Measurements from ENCODE around the gene ZNF648. TPM values are rescaled to one million over a fixed set of nuclear protein-coding genes. Genes with fewer than 3 reads are reported as not detected.
"Not testable (repeated sequence)": the region's sequence is repeated elsewhere in the genome, so short reads cannot be mapped to it uniquely, and the experiment has no call there.

The ZNF648 gene
- polyA plus RNA-seq, 1 donor, result 0.04 TPM

GRCh38 chr1:182054698-182055326, 6.7 kb downstream of the ZNF648 start:
- Histone ChIP-seq H3K4me3 (ENCODE audit: low read length) (no peak overlapping the region), H3K27ac (ENCODE audit: low read length) (no peak overlapping the region), H3K4me1 (ENCODE audit: control insufficient read depth, insufficient read depth, low read length) (no peaks in the 10 kb centered on the region), H3K36me3 (ENCODE audit: control insufficient read depth, insufficient read depth, low read length) (no peaks in the 10 kb centered on the region), H3K27me3 (ENCODE audit: control insufficient read depth, insufficient read depth, low read length) (peaks cover 26% of the 10 kb centered on the region), H3K9me3 (ENCODE audit: control insufficient read depth, low read depth, low read length) (peaks cover 9% of the 10 kb centered on the region)
- WGBS (ENCODE audit: insufficient coverage, low lambda C conversion rate), result no CpG with 5 or more reads among the region's 4 CpGs
- DNase-seq, result no peak

- DNase-seq, result no peak
- peaks cover 15% of the 10 kb centered on the region for H3K27me3 ChIP-seq (ENCODE audit: control insufficient read depth, insufficient read depth, low read length)
- H3K4me1 ChIP-seq (ENCODE audit: control insufficient read depth, insufficient read depth, low read length), result no peaks in the 10 kb centered on the region
- H3K4me3 ChIP-seq (ENCODE audit: low read length), result no peak overlapping the region
- no peak overlapping the region for H3K27ac ChIP-seq (ENCODE audit: low read length)
- H3K9me3 ChIP-seq (ENCODE audit: control insufficient read depth, low read depth, low read length), result peaks cover 9% of the 10 kb centered on the region
- no peaks in the 10 kb centered on the region for H3K36me3 ChIP-seq (ENCODE audit: control insufficient read depth, insufficient read depth, low read length)
- 100% methylated on average over 1 of the region's 2 CpGs for WGBS (ENCODE audit: insufficient coverage, low lambda C conversion rate)
These were observed 9.2 kb downstream of the ZNF648 start for GRCh38 chr1:182052355-182052754.

- Histone ChIP-seq H3K27ac (ENCODE audit: low read length) (no peak overlapping the region), H3K4me3 (ENCODE audit: low read length) (no peak overlapping the region), H3K36me3 (ENCODE audit: control insufficient read depth, insufficient read depth, low read length) (no peaks in the 10 kb centered on the region), H3K9me3 (ENCODE audit: control insufficient read depth, low read depth, low read length) (peaks cover 5% of the 10 kb centered on the region), H3K4me1 (ENCODE audit: control insufficient read depth, insufficient read depth, low read length) (no peaks in the 10 kb centered on the region), H3K27me3 (ENCODE audit: control insufficient read depth, insufficient read depth, low read length) (peaks cover 11% of the 10 kb centered on the region)
- no peak for DNase-seq
- WGBS (ENCODE audit: insufficient coverage, low lambda C conversion rate), result no CpG with 5 or more reads among the region's 1 CpG
These were observed 9.6 kb downstream of the ZNF648 start for GRCh38 chr1:182051938-182052337.

- Histone ChIP-seq H3K27ac (ENCODE audit: low read length) (no peak overlapping the region), H3K36me3 (ENCODE audit: control insufficient read depth, insufficient read depth, low read length) (no peaks in the 10 kb centered on the region), H3K27me3 (ENCODE audit: control insufficient read depth, insufficient read depth, low read length) (no peaks in the 10 kb centered on the region), H3K4me3 (ENCODE audit: low read length) (no peak overlapping the region), H3K9me3 (ENCODE audit: control insufficient read depth, low read depth, low read length) (no peaks in the 10 kb centered on the region), H3K4me1 (ENCODE audit: control insufficient read depth, insufficient read depth, low read length) (no peaks in the 10 kb centered on the region)
- 38% methylated on average over 1 of the region's 4 CpGs for WGBS (ENCODE audit: insufficient coverage, low lambda C conversion rate)
- DNase-seq, result no peak
These were observed 10.7 kb downstream of the ZNF648 start for GRCh38 chr1:182050481-182051448.

GRCh38 chr1:182048562-182048961, 12.9 kb downstream of the ZNF648 start:
- DNase-seq, result no peak

GRCh38 chr1:182046763-182047162, 14.7 kb downstream of the ZNF648 start:
- no peaks in the 10 kb centered on the region for H3K27me3 ChIP-seq (ENCODE audit: control insufficient read depth, insufficient read depth, low read length)
- H3K9me3 ChIP-seq (ENCODE audit: control insufficient read depth, low read depth, low read length), result no peaks in the 10 kb centered on the region
- no peaks in the 10 kb centered on the region for H3K4me1 ChIP-seq (ENCODE audit: control insufficient read depth, insufficient read depth, low read length)
- H3K36me3 ChIP-seq (ENCODE audit: control insufficient read depth, insufficient read depth, low read length), result no peaks in the 10 kb centered on the region
- no peak overlapping the region for H3K4me3 ChIP-seq (ENCODE audit: low read length)
- H3K27ac ChIP-seq (ENCODE audit: low read length), result no peak overlapping the region
- DNase-seq, result no peak

More at GRCh38 chr1:182048562-182048961, 12.9 kb downstream of the ZNF648 start:
- Histone ChIP-seq H3K36me3 (ENCODE audit: control insufficient read depth, insufficient read depth, low read length) (no peaks in the 10 kb centered on the region), H3K27me3 (ENCODE audit: control insufficient read depth, insufficient read depth, low read length) (no peaks in the 10 kb centered on the region), H3K9me3 (ENCODE audit: control insufficient read depth, low read depth, low read length) (no peaks in the 10 kb centered on the region), H3K4me1 (ENCODE audit: control insufficient read depth, insufficient read depth, low read length) (no peaks in the 10 kb centered on the region), H3K4me3 (ENCODE audit: low read length) (no peak overlapping the region), H3K27ac (ENCODE audit: low read length) (no peak overlapping the region)
- no CpG with 5 or more reads among the region's 2 CpGs for WGBS (ENCODE audit: insufficient coverage, low lambda C conversion rate)

GRCh38 chr1:182045481-182045880, 16.0 kb downstream of the ZNF648 start:
- DNase-seq; H3K4me1 ChIP-seq (ENCODE audit: control insufficient read depth, insufficient read depth, low read length); H3K27me3 ChIP-seq (ENCODE audit: control insufficient read depth, insufficient read depth, low read length); H3K36me3 ChIP-seq (ENCODE audit: control insufficient read depth, insufficient read depth, low read length); H3K27ac ChIP-seq (ENCODE audit: low read length); H3K4me3 ChIP-seq (ENCODE audit: low read length); H3K9me3 ChIP-seq (ENCODE audit: control insufficient read depth, low read depth, low read length): not testable (repeated sequence)
- WGBS (ENCODE audit: insufficient coverage, low lambda C conversion rate), result 80% methylated on average over 1 of the region's 8 CpGs

- H3K36me3 ChIP-seq (ENCODE audit: control insufficient read depth, insufficient read depth, low read length), result no peaks in the 10 kb centered on the region
- H3K4me3 ChIP-seq (ENCODE audit: low read length), result no peak overlapping the region
- no peak for DNase-seq
- WGBS (ENCODE audit: insufficient coverage, low lambda C conversion rate), result 100% methylated on average over 2 of the region's 3 CpGs
- no peak overlapping the region for H3K27ac ChIP-seq (ENCODE audit: low read length)
- H3K27me3 ChIP-seq (ENCODE audit: control insufficient read depth, insufficient read depth, low read length), result no peaks in the 10 kb centered on the region
- H3K9me3 ChIP-seq (ENCODE audit: control insufficient read depth, low read depth, low read length), result no peaks in the 10 kb centered on the region
- H3K4me1 ChIP-seq (ENCODE audit: control insufficient read depth, insufficient read depth, low read length), result no peaks in the 10 kb centered on the region
These were observed 19.9 kb downstream of the ZNF648 start for GRCh38 chr1:182041615-182042014.

GRCh38 chr1:182038220-182038619, 23.3 kb downstream of the ZNF648 start:
- Histone ChIP-seq H3K9me3 (ENCODE audit: control insufficient read depth, low read depth, low read length) (no peaks in the 10 kb centered on the region), H3K27me3 (ENCODE audit: control insufficient read depth, insufficient read depth, low read length) (no peaks in the 10 kb centered on the region), H3K4me3 (ENCODE audit: low read length) (no peak overlapping the region), H3K36me3 (ENCODE audit: control insufficient read depth, insufficient read depth, low read length) (no peaks in the 10 kb centered on the region), H3K4me1 (ENCODE audit: control insufficient read depth, insufficient read depth, low read length) (no peaks in the 10 kb centered on the region), H3K27ac (ENCODE audit: low read length) (no peak overlapping the region)
- no peak for DNase-seq
- 100% methylated on average over 1 of the region's 2 CpGs for WGBS (ENCODE audit: insufficient coverage, low lambda C conversion rate)

- Histone ChIP-seq H3K27me3 (ENCODE audit: control insufficient read depth, insufficient read depth, low read length) (no peaks in the 10 kb centered on the region), H3K27ac (ENCODE audit: low read length) (no peak overlapping the region), H3K4me1 (ENCODE audit: control insufficient read depth, insufficient read depth, low read length) (no peaks in the 10 kb centered on the region), H3K36me3 (ENCODE audit: control insufficient read depth, insufficient read depth, low read length) (no peaks in the 10 kb centered on the region), H3K4me3 (ENCODE audit: low read length) (no peak overlapping the region), H3K9me3 (ENCODE audit: control insufficient read depth, low read depth, low read length) (no peaks in the 10 kb centered on the region)
- 92% methylated on average over 2 of the region's 7 CpGs for WGBS (ENCODE audit: insufficient coverage, low lambda C conversion rate)
- no peak for DNase-seq
These were observed 26.3 kb downstream of the ZNF648 start for GRCh38 chr1:182035097-182035770.
